ENCODE measurements around the gene ZNF823.
A peak's percentile ranks its signal among the peaks of the same experiment; 100 is the strongest.
"Not testable (repeated sequence)": the region's sequence is repeated elsewhere in the genome, so short reads cannot be mapped to it uniquely, and the experiment has no call there.

ZNF823 gene

DNA sequence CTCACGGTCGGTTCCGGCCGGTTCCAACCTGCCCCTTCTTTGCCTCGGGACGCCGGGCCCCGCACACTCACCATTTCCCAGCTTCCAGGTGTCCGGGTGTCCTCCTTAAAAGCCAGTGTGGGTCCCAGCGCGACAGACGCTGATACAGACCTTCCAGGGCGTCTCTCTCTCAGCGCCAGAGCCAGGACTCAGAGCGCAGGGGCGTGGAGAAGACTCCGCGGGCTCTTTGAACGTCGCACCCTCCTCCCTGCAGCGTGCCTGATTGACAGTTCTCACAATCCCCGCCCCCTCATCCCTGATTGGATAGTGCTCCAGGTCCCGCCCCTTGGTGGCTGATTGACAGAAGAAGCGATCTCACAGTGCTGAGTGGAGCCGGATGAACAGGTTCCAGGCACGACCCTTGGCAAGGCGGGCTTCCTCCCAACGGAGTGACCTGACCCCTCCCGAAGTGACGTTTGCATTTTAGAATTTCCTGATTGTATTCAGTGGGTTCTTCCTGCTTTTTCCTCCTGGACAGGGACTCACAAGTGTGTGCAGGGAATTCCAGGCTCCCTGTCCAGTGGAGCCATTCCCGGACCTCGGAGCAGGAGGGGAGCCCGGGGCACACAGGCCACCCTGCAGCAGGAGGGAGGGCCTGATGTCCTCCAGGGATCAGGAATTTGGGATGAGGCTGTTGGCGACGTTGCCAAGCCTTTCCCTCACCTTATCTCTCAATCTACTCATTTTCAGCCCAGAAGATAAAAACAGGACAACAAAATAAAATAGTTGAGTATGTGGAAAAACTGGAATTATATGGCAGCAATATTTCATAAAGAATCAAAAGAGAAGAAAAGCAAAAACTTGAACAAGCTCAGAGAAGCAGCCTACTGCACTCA lies at the start of gene ZNF823:
Gene ZNF823, minus strand, starts transcription at position 201 of the 875 bp plus-strand sequence. Its CDS starts 127 bp downstream, at position 74.
- peak; percentile 88 to 98 for DNase-seq (ENCODE audit: low read depth in 2 of 2)

DNA sequence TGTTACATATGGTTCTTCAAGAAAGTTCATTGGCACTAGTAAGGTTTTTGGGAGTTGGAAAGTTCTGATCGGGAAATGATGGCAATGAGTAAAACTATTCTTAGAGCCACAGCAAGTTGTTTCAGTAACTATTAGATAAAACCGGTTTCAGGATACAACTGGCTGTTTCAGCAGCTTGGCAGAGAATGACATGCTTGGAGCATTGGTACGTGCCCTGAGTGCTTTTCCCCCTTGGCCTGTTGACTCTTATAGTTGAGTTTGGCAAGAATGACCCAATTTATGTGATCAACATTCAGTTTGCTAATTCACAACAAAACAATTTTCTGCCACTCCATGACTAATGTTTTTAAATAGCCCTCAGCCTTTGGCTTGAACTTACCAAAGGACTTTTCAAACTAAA lies 48.8 kb upstream of the ZNF823 start:
- DNase-seq (ENCODE audit: low read depth in 2 of 2), result no peak

DNA sequence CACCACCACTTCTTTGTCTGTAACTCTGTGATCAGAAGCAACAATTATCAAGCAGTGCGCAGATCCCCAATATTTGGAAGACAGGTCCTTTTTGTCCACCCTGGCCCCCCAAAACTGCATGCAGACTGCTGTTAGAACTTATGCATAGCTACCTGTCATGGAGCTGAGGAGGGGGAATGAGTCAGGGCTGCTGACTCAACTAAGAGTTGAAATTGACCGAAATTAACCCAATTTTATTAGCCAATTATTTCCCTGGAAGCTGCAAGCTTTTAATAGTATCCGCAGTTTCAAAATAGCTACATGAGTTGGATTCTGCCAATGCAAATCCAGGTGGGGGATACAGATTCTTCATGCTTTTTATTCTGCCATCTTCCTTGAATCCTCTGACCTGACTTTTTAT lies 45.6 kb upstream of the ZNF823 start:
- no peak for DNase-seq (ENCODE audit: low read depth in 2 of 2)

- DNase-seq (ENCODE audit: low read depth in 2 of 2), result no peak
Measured at GRCh38 chr19:11783767-11784166, 45.0 kb upstream of the ZNF823 start.

DNA sequence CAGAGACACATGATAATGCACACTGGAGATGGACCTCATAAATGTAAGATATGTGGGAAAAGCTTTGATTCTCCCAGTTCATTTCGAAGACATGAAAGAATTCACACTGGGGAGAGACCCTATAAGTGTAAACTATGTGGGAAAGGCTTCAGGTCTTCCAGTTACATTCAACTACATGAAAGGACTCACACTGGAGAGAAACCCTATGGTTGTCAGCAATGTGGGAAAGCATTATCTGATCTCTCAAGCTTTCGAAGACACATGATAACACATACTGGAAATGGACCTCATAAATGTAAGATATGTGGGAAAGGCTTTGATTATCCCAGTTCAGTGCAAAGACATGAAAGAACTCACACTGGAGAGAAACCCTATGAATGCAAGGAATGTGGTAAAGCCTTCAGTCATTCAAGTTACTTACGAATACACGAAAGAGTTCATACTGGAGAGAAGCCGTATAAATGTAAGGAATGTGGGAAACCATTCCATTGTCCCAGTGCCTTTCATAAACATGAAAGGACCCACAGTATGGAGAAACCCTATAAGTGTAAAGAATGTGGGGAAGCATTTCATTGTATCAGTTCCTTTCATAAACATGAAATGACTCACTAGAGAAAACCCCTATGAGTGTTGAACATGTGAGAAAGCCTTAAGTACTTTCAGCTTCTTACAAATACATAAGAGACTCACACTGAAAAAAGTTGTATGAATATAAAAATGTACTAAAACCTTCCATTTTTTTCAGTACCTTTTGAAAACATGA lies 42.7 kb upstream of the ZNF823 start:
- DNase-seq (ENCODE audit: low read depth in 2 of 2), result no peak

DNA sequence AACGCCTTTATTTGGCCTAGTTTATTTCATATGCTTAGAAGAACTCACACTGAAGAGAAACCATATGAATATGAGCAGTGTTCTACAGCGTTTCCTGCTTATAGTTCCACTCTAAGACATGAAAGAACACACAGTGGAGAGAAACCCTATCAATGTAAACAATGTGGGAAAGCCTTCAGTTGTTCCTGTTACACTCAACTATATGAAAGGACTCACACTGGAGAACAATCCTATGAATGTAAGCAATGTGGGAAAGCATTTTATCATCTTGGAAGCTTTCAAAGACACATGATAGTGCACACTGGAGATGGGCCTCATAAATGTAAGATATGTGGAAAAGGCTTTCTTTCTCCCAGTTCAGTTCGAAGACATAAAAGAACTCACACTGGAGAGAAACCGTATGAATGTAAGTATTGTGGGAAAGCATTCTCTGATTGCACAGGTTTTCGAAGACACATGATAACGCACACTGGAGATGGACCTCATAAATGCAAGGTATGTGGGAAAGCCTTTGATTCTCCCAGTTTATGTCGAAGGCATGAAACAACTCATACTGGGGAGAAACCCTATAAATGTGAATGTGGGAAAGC lies 41.8 kb upstream of the ZNF823 start:
- no peak for DNase-seq (ENCODE audit: low read depth in 2 of 2)

DNA sequence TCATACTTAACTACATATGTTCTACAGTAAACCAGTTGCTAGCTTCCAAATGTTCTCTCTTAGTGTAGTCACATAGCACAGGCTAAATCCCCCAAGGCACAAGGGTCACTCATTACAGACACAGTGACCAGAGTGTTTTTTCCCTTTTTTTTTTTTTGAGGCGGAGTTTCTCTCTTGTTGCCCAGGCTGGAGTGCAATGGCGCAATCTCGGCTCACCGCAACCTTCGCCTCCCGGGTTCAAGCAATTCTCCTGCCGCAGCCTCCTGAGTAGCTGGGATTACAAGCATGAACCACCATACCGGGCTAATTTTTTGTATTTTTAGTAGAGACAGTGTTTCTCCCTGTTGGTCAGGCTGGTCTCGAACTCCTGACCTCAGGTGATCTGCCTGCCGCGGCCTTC lies 37.9 kb upstream of the ZNF823 start:
- not testable (repeated sequence) for DNase-seq (ENCODE audit: low read depth in 2 of 2)

DNA sequence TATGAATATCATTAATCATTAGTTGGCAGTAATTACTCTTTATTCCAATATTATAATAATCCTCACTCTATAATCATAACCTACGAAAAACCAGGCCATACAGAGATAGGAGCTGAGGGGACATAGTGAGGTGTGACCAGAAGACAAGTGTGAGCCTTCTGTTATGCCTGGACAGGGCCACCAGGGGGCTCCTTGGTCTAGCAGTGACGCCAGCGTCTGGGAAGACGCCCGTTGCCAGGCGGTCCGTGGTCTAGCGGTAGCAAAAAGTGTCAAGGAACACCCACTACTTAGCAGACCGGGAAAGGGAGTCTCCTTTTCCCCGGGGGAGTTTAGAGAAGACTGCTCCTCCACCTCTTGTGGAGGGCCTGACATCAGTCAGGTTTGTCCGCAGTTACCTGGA lies 32.8 kb upstream of the ZNF823 start:
- DNase-seq (ENCODE audit: low read depth in 2 of 2), result not testable (repeated sequence)

- DNase-seq (ENCODE audit: low read depth in 2 of 2), result no peak
Measured at GRCh38 chr19:11769995-11770394, 31.2 kb upstream of the ZNF823 start.

DNA sequence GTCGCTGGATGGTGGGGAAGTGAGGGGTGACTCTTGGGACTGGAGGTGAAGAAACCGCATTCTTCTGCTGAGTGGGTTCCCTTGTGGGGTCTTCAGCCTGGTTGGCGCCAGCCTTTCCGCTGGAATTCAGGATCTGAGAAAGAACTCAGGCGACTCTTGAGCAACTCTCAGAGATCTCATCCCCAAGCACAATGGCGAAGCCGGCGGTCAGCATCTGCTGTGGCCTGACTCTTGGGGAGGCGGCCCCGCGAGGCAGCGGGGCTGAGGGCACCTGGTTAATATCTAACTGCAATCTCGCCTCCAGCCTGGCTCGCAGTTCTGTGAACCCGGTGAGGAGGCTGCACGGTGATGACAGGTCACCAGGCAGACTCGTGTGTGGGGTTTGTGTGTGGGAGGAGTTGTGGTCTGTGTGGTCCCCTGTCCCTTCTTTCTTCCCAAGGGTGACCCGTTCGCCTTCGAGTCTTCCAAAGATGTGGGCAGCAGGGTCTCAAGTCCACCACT lies 28.9 kb upstream of the ZNF823 start:
- no peak for DNase-seq (ENCODE audit: low read depth in 2 of 2)

DNA sequence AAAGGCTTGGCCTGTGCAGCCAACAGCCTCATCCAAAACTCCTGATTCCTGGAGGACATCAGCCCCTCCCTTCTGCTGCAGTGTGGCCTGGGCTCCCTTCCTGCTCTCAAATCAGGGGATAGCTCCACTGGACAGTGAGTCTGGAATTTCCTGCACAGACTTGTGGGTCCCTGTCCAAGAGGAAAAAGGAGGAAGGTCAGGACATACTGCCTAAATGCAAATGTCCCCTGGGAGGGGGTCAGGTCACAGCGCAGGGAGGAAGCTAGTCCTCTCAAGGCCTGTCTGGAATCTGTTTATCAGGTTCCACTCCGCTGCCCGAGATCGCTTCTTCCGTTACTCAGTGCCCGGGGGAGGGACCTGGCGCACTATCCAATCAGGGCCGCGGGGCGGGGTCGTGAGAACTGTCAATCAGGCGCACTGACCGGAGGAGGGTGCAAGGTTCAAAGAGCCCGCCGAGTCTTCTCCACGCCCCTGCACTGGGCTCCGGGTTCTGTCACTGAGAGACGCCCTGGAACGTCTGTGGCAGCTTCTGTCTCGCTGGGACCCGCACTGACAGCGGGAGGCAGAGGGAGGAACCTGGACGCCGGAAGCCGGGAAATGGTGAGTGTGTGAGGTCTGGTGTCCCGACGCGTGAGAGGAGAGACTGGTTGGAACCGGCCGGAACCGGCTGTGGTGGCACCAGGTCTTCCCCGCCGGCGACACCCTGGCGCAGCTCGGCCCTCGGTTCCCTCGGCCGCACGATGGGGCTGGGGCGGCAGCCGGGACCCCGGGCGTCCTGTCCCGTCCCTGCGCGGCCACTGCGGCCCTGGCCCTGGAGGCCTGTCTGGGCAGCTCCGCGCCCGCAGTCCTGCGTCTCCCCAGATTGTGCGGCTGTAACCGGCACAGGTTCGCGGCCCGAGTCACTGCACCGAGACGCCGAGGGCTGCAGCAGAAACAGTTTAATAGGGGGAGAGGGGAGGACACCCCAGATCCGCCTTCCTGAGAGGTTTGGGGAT lies 28.1 kb upstream of the ZNF823 start, which contains the start of gene ZNF441:
Gene ZNF441, plus strand, starts transcription at position 404 of the 995 bp plus-strand sequence. Its CDS starts 194 bp downstream, at position 598.
- DNase-seq (ENCODE audit: low read depth in 2 of 2), result peak; percentile 82 to 85

- no peak for DNase-seq (ENCODE audit: low read depth in 2 of 2)
Measured at GRCh38 chr19:11763611-11764010, 24.9 kb upstream of the ZNF823 start.

DNA sequence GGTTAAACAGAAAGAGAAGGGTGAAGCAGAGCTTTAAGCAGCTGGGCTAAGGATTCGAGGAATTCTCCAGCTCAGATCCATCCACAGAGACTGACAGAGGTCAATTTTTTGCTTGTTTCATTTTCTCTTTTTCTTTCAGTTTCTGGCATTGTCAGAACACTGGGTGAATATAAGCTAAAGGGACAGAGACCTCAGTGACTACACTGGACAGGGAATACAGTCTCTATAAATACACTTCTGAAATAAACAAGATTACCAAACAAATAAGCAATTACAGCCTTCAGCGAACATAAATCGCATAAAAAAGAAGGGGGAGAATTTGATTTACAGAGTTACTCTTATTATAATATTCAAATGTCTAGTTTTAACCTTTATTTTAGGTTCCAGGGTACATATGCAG lies 24.4 kb upstream of the ZNF823 start:
- no peak for DNase-seq (ENCODE audit: low read depth in 2 of 2)

- no peak for DNase-seq (ENCODE audit: low read depth in 2 of 2)
Measured at GRCh38 chr19:11759805-11760204, 21.1 kb upstream of the ZNF823 start.

- no peak for DNase-seq (ENCODE audit: low read depth in 2 of 2)
Measured at GRCh38 chr19:11756965-11757364, 18.2 kb upstream of the ZNF823 start.

DNA sequence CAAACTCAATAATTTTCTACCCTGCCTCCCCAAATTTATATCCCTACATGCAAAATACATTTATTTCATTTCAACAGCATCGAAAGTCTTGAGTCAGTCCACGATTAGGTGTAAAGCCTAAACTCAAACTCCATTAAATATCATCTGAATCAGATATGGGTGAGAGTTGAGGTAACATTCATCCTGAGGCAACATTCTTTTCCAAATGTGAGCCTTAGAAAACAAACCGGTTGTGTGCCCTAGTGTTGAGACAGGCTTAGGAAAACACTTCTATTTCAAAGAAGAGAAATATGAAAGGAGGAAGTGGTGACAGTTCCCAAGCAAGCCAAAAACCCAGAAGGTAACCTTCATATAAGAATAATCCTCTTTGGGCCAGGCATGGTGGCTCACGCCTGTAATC lies 15.9 kb upstream of the ZNF823 start:
- no peak for DNase-seq (ENCODE audit: low read depth in 2 of 2)

DNA sequence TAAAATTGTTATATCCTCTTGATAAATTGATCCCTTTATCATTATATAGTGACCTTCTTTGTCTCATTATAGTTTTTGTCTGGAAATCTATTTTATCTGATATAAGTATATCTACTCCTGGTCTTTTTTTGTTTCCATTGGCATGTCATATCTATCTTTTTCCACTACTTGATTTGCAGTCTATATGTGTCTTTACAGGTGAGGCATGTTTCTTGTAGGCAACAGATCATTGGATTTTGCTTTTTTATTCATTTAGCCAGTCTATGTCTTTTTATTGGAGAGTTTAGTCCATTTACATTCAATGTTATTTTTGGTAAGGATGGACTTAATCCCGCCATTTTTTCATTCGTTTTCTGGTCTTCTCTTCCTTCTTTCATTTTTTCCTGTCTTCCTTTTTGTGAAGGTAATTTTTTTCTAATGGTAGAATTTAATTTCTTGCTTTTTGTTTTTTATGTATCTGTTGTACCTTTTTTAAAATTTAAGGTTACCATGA lies 13.5 kb upstream of the ZNF823 start:
- no peak for DNase-seq (ENCODE audit: low read depth in 2 of 2)

DNA sequence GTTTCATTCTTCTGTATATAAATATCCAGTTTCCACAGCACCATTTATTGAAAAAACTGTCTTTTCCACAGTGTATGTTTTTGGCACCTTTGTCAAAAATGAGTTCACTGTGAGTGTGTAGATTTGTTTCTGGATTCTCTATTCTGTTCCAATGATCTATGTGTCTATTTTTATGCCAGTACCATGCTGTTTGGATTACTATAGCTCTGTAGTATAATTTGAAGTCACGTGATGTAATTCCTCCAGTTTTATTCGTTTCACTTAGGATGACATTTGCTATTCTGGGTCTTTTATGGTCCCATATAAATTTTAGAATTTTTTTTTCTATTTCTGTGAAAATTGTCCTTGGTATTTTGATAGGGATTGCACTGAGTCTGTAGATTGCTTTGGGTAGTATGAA lies 11.0 kb upstream of the ZNF823 start:
- no peak for DNase-seq (ENCODE audit: low read depth in 2 of 2)

GRCh38 chr19:11747277-11747676 lies 8.5 kb upstream of the ZNF823 start:
- no peak for DNase-seq (ENCODE audit: low read depth in 2 of 2)

DNA sequence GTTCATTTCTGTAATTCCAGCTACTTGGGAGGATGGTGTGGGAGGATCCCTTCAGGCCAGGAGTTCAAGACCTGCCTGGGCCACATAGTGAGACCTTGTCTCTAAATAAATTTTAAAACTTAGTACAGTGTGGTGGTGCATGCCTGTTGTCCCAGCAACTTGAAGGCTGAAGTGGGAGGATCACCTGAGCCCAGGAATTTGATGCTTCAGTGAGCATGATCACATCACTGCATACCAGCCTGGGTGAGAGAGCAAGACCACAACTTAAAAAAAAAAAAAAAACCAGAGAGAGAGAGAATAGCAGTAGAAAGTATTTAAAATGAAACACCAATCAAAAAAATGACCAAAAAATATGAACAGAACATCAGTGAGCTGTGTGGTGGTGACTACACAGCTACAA lies 7.1 kb upstream of the ZNF823 start:
- DNase-seq (ENCODE audit: low read depth in 2 of 2), result no peak

Measured in stimulated activated CD8-positive, alpha-beta memory T cell treated with anti-CD3 and anti-CD28 coated beads, Interleukin-15, amount 100 ng/mL, for 4 hours (primary cell).